Germinal center (tissue), 1 donor: Measurements from ENCODE around the gene MFAP2.

Source experiments
- DNase-seq: peaks from one replicate; pipeline ENCODE4 v3.0.0; 2012; ENCODE audit warnings: mixed read lengths, low spot score

MFAP2 gene, protein sequence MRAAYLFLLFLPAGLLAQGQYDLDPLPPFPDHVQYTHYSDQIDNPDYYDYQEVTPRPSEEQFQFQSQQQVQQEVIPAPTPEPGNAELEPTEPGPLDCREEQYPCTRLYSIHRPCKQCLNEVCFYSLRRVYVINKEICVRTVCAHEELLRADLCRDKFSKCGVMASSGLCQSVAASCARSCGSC

DNA sequence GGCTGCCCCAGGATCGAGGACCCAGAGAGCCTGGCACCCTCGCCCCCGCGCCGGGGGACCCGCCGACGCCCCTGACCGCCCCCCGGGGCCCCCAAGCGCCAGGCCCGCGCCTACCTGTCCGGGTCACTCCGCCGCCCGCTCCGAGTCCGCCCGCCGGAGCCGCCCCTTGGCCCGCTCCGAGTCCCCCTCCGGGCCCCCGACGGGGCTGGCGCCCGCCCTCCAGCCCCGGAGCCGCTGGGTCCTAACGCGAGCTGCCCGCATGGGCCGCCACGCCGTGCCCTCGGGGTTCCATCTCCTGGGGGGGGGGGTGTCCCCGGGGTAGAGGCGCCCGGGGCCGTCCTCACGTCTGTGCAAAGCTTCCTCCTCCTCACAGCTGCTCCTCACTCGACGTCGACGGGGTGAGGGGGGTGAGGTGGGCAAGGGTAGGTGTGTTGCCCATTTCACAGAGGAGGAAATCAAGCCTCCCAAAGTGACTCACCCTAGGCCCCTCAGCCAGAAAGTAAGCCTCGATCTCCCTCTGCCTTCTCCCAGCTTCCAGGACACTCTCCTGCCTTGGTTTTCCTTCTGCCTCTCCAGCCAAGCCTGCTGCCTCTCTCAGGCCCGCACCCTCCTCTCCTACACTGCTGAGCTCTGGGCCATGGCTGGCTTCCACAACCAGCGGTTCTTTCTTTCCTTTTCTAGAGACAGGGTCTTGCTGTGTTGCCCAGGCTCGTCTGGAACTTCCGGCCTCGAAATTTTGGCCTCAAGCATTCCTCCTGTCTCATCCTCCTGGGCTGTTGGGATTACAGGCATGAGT, at the start of gene MFAP2:
TSS of gene MFAP2 (minus strand) at position 148 of the 796 bp plus-strand sequence. CDS start 2,347 bp downstream, outside the sequence.
- DNase-seq: no peak

DNA sequence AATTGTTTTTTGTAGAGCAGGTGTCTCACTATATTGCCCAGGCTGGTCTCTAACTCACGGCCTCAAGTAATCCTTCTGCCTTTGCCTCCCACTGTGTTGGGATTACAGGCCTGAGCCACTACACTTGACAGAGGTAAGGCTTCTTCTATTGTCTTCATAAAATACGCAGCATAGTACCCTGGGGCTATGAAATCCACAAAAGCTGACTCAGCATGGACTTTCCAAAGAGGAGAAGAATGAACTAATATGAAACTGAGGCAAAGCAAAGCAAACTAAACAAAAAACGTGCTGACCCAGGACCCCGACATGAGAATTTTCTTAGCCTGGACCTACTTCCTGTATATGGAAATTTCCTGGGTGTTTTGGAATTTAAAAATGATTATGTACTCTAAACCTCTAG, 49.8 kb upstream of the MFAP2 start:
- DNase-seq: no peak

DNA sequence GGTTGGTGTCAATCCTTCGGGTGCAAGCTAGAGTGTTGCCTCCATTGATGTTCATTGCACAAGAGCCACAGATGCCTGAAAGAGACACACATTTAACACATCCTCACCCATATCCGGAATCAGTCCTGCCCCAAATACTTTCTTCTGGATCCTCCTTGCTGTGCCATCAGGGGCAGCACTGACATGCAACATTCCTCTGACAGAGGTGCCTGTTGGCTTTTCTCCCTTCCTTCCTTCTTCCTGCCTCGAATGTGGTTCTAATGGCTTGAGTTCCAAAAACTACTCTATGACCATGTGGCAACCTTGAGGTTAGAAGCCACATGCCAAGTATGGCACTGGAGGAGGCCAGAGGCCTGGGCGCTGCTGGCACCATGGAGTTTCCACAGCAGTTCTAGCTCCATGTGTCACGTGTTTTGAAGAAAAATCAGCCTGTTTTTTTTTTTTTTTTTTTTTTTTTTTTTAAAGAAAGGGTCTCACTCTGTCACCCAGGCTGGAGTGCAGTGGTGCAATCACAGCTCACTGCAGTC, 48.3 kb upstream of the MFAP2 start:
- no peak for DNase-seq

DNA sequence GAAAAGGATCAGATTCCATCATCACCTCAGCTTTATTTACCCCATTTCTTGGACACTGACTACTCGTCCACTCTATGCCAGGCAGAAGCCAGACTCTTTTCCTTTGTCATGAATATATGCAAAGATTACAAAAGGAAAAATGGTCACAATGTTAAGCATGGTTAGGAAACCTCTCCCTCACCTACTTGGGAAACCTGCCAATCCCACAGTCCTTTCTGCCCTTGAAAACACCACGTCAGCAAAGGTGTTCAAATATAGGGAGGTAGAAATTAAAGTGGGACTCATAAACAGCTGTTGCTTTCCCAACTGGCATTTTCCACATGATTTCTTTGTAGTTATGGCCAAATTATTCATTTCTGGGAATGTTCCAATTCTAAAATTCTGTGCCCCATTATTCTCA, 47.5 kb upstream of the MFAP2 start:
- DNase-seq: no peak

DNA sequence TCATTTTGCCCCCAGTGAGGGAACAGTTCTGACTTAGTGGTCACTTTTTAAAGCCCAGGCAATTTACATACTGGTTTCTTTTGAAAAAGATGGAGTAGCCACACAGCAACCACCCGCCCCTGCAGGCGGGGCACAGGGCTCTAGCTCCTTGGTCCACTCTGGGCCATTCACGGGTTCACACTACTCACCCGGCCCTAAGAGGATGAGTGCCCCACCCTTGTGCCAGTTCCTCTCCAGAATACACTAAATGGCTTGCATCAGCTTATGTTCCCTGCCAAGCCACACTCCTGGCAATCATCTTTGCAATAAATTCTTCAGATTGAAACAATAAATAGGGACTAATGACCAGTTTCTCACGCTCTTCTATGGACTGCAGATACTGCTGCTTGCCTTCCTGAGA, 47.0 kb upstream of the MFAP2 start:
- DNase-seq: no peak

DNA sequence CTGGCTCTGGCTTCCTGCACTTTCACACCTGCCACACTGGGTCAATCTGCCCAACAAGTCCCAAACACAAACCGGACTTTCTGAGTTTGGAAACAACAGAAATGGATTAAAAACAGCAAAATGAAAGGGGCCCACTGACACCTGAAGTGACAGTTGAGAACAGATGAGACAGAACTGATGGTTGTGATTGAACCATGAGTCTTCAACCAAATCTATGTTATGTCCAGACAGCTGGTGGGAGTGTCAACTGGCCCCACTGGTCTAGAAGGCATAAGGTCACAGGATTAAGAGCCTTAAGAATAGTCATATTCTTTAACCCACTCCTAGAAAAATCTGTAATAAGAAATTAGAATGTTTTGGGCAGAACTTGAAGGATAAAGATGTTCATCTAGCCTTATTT, 44.3 kb upstream of the MFAP2 start:
- no peak for DNase-seq

DNA sequence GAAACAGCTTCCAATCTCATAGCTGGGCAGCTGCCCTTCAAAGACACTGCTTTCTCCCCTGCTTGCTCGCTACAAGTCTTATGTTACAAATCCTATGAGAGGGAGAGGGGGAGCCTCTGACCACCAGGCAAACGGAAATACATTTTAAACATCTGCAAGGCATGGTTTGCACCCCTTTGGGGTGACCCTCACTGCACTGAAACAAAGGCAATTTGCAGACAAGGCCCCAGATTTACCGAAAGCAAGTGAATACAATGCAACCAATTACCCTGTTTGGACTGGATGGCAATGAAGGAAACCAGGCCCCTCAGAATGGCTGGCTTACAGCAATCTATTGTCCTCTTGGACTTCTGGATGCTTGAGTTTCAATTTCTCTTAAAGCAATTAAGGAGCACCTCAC, 43.2 kb upstream of the MFAP2 start:
- DNase-seq: no peak

DNA sequence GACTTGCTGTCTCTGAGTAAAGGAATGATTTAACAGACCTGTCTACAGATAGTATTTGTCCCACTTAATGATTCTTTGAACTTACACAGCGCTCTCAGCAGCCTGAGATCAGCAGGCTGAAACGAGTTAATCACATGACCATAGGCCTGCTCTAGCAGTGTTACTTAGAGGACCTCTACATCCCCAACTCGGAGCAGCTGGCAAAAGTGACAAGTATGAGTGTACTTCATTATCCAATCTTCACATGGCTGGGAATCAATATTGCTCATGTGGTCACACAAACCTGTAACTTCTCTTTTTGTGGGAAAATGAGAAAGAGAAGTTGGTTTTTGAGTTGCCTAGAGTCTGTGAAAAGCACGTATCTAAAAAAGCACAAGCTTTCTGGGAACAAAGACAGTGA, 42.7 kb upstream of the MFAP2 start:
- no peak for DNase-seq

DNA sequence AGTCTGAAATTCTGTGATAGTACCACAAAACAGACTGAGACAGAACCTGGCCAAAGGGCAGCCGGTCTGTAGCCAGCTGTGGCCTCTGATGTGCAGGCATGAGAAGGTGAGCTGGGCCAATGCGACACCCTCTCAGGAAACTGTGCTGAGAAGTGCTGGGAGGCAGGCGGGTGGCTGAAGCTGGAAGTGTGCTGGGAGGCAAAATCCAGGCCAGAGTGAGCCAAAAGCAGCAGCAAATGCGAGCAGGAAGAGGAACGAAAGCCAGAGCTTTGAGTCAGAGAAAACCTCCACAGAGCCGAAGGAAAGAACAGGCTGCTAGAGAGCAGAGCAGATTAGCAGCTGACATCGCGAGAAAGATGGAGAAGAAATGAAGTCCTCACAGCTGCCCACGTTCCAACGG, 41.5 kb upstream of the MFAP2 start:
- no peak for DNase-seq

DNA sequence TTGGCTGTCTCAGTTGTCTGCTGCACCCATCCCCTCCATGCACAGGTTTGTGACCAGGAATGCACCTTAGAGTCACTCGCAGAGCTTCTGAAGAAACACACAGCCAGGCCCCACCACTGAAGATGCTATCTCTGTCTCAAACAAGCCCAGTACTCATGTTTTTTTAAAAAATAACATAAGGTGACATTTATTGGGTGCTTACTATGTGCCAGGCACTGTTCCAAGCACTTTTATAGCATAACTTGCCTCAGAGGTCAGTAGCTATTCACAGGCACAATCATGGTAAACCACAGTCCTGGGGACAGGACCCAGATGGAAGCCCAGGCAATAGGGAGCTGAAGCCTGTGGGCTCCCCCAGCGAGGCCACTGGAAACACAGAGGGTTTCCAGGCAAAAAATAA, 40.1 kb upstream of the MFAP2 start:
- no peak for DNase-seq

DNA sequence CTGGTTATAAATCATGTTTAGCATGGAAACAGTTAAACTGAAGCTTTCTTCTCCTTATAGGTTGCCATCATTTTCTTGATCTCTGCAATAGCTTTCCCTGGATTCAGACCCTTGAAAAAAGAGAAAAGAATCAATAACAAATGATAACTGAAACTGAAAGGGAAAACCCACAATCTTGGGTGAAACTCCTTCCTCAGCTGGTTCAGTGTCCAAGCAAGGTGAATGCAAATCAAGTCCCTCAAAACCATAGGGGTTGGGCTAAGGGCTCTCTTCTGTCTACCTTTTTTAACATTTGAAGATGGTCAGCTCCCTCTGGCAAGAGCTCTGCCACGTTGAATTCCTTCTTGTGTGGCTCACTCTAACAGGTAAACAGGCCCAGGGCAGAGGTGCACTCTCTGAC, 38.4 kb upstream of the MFAP2 start:
- DNase-seq: no peak

DNA sequence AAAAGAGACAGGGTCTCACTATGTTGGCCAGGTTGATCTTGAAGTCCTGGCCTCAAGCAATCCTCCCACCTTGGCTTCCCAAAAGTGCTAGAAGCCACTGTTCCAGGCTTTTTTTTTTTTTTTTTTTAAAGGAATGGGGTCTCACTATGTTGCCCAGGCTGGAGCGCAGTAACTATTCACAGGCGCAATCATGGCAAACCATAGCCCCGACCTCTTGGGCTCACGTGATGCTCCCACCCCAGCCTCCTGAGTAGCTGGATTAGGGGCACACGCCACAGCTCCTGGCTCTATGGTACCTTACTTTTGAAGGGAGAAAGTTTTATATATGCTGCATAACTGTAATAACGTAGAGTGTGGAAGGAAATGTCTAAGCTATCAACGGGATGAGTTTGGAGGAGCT, 37.0 kb upstream of the MFAP2 start:
- DNase-seq: no peak

DNA sequence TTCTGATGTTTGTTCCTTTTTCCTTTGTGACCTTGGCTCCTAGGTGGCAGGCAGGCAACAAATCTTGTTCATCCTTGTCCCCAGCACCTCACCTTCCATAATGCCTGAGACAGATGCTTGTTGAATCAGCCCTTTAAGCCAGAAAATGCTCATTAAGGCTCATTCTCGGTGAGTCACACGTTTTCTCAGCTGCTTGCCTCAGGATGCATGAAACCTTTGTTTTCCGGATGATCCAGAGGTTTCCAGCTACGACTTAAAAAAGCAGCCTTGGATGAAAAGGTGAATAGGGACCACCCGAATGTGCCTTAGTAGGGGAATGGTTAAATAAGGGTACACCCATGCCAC, 35.9 kb upstream of the MFAP2 start:
- DNase-seq: no peak

DNA sequence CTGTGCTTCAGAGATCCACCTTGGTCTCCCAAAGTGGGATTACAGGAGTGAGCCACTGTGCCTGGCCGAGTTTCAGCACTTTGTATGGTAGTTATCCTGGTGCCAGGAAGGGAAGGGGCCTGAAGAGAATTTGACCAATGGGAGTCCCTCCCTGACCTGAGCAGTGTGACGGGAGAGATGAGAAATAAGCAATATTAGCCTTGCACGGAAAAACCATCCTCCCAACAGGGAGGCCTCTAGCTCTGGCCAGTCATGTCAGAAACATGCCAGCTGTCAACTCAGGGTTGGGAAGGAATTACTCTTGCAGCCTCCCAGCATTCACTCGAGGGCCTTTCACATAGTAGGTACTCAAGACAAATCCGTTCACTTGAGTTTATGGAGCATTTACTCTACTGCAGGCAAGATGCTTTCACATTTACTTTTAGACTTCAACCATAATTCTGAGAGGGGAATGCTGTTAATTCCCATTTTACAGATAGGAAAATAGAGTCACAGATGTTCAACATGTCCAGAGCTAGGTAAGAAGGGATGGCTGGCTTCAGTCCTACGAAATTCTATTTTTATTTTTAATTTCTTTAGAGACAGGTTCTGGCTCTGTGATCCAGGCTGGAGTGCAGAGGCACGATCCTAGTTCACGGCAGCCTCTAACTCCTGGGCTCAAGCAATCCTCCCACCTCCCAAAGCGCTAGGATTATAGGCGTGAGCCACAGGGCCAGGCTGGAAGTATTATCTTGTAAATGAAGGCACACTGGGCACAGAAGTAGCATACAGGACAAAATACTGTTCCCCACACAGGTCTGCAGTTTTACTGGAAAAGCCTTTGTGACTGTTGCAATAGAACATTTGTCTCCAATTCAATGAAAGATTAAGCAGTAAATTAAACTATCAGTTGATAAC, 34.5 kb upstream of the MFAP2 start:
- no peak for DNase-seq

DNA sequence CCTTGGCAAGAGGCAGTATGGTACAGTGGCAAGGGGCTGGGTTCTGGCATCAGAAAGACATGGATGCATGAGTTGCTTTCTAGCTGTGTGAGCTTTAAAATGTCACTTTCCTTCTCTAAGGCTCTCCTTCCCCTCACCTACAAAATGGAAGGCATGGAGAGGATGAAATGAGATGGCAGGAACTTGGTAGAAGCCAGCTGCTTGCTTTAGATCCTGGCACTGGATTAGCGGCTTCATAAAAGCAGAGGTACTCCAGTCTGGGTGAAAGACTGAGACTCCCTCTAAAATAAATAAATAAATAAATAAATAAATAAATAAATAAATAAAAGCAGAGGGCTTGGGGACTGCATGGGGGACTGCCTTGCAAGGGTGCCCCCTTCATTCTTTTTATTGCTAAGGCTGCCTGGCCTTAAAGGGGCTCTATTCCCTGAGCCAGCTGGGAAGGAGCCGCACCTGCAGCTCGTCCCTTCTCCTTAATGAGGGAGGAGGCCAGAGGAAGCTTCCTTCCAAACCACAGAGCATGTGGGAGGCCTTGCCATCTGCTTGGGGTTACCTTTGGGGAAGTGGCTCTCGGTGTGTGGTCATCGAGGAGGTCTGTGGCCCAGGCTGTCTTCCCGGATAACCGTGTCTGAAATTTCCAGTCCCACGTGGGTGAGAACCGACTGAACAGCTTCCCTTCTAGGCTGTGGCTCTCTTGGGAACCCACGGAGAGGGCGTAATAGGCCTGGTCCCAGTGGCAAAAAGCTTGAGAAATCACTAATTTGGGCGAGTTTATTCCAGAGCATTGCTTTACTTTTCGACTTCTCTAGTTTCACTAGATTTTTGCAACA, 33.3 kb upstream of the MFAP2 start:
- no peak for DNase-seq

DNA sequence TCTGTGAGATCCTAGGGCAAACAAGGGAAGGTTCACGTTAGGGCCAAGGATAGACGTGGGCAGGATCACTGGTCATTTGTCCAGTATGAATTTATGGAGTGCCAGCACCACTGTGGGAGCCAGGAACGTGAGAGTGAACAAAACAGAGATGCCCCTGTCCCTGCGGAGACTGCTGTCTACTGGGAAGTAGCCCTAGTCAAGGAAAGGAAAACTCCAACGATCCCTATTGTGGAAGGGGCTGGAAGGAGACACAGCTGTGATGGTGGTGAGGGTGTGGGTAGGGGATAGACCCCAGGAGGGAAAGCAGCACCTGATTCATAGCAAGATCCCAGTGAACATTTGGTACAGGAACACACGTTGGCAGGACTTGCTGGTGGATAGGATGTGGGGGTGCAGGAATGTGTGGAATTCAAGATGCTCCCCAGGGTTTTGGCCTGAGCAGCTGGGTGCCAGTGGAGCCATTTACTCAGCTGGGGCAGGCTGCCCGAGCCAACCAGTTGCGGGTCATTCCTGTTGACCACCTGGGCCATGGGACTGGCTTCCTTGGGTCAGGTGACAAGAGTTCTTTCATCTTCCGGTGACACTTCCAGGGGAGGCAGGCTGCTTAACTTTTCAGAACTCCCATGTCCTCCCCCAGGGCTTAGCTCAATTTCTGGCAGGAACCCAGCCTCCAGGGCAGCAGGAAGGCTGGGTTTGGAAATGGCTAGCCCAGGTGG, 32.5 kb upstream of the MFAP2 start:
- DNase-seq: no peak

DNA sequence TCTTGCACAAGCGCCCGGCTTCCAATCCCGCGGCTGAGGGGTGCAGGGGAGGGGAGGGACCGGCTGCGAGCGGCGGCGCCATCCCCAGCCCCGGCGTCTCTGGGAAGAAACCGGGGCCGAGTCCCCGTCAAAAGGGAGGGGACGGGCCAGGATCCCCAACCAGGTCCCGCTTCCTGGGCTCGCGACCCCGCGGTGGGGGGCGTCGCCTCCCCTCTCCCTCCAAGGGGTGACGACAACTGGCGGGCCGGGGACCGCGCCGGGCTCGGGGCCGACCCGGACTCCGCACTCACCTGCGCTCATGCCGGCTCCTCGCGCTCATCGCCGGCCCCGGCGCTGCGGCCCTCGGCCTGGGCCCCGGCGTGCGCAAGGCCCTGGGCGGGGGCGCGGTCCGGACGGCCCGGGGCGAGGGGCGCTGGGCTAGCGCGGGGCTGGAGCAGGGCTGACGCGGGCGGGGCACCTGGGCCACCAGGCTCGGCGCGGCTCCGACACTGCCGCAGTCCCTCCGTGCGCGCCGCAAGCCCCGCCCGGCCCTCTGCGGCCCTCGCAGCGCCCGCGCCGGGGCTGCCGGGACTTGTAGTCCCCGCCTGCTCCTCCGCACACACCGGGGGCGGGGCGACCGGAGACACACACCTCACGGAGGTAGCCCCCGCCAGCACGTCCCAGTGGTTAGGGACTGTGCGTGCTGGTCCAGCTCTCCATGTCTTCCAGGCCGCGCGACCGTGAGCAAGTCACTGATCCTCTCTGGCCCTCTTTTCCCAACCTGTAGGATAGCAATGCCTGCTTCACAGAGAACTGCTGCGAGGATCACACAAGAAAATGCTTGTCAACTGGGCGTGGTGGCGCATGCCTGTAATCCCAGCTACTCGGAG, 31.3 kb upstream of the MFAP2 start, which contains the start of gene ATP13A2:
TSS of gene ATP13A2 (minus strand) at position 490 of the 869 bp plus-strand sequence. CDS start at position 300, 190 bp downstream.
- DNase-seq: peak; percentile 92

DNA sequence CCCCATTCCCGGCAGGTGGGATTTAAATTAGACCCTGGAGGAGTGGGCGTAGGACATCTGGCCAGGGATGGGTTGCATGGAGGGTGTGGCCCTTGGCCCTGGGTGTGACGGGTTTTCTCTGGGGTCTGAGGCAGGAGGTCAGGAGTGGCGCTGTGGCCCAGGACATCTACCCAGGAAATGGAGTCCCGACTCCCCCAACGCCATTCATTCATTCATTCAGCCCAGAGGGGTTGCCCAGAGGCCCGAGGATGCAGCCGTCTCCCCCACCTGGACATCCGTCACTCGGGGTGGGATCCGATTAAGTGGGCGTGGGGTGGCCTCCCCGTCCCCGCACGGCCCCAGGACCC, 30.6 kb upstream of the MFAP2 start:
- no peak for DNase-seq

DNA sequence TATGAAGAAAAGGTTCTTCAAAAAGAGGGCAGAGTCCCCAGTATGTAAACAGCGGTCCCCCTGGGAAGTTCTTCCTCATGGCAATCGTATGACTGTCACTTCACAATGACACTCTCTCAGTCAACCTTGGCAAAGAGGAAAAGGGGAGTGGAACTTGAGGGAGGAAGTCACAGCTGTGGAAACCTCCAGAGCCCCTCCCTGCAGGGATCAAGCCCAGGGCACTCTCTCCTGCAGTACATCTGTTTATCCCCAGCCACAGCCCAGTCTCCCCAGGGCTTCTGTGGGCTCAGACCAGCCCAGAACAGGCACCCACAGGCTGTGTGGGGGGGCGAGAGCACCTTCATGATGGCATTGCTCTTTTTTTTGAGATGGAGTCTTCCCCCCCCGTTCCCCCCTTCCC, 29.3 kb upstream of the MFAP2 start:
- no peak for DNase-seq

DNA sequence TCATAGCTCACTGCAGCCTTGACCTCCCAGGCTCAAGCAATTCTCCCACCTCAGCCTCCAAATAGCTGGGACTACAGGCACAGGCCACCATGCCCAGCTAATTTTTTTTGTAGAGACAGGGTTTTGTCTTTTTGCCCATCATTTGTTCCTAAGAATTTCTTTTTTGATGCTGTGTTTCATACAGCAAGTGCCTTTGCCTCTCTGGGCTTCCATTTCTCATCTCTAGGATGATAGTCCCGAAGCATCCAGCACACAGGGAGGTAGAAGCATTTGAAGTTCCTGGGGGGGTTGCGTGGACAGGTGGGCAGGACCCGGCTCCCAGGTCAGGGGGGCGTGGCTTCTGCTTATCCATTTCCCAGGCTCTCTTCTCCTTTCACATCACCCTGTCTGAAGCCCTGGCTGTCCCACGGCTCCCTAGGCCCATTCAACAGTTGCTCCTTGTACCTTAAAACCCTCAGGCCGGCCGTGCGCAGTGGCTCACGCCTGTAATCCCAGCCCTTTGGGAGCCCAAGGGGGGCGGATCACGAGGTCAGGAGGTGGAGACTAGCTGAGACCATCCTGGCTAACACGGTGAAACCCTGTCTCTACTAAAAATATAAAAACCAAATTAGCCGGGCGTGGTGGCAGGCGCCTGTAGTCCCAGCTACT, 27.9 kb upstream of the MFAP2 start:
- no peak for DNase-seq
